GM23338 (cell line): ENCODE data around the gene PPFIBP2. TPM values are rescaled to one million over a fixed set of nuclear protein-coding genes. Genes with fewer than 3 reads are reported as not detected.

Source experiments
- EZH2 ChIP-seq: fragments of 200-600 bp; sonication (generic); IDR thresholded peaks from one replicate; pipeline ENCODE4 v1.8.0; 2017; ENCODE audit warnings: antibody characterized with exemption, mild to moderate bottlenecking, low read depth; ENCODE audit not compliant: unreplicated experiment
- EZH2phosphoT487 ChIP-seq: fragments of 200-600 bp; sonication (generic); IDR thresholded peaks from one replicate; pipeline ENCODE4 v1.8.1; 2018; ENCODE audit warnings: antibody characterized with exemption; ENCODE audit not compliant: unreplicated experiment
- NANOG ChIP-seq: IDR thresholded peaks from 2 replicates; pipeline ENCODE4 v1.6.1; 2016; ENCODE audit warnings: antibody characterized with exemption, borderline replicate concordance
- POLR2AphosphoS5 ChIP-seq: IDR thresholded peaks from 2 replicates; pipeline ENCODE4 v1.6.1; 2016; ENCODE audit warnings: antibody characterized with exemption, low read depth
- REST ChIP-seq: IDR thresholded peaks from one replicate; pipeline ENCODE4 v1.6.1; 2018; ENCODE audit warnings: antibody characterized with exemption; ENCODE audit not compliant: unreplicated experiment
- ZNF114 ChIP-seq: fragments of 250-450 bp; sonication (Bioruptor Pico); IDR thresholded peaks from 2 replicates; pipeline ENCODE4 v1.5.0; 2020; ENCODE audit warnings: mild to moderate bottlenecking, moderate library complexity
- ZNF331 ChIP-seq: fragments of 250-450 bp; sonication (Bioruptor Pico); IDR thresholded peaks from 2 replicates; pipeline ENCODE4 v1.5.0; 2020; ENCODE audit warnings: low read depth, mild to moderate bottlenecking, moderate library complexity
- ZNF462 ChIP-seq: fragments of 250-450 bp; sonication (Bioruptor Pico); IDR thresholded peaks from 2 replicates; pipeline ENCODE4 v1.5.0; 2020; ENCODE audit warnings: mild to moderate bottlenecking, moderate library complexity
- polyA plus RNA-seq: library from polyadenylated mRNA; unstranded; fragments of >200 nt; fragmentation: Nextera tagmentation; extraction: Ambion mirVana; gene quantifications from 2 replicates; pipeline ENCODE4 v1.2.1, GENCODE V29; 2016
- total RNA-seq: library from RNA; depleted of rRNA; stranded (reverse); fragments of >200 nt; shearing (Covaris generic); gene quantifications from 2 replicates; pipeline ENCODE4 v1.2.3, GENCODE V29; 2014
- TF ChIP-seq, protein P1 (sequence below): IDR thresholded peaks from 2 replicates; pipeline ENCODE4 v1.6.1; 2016; ENCODE audit warnings: antibody characterized with exemption

Gene PPFIBP2
- total and polyA plus RNA-seq, 2 experiments from 2014 or later: 7.1 to 14.8 TPM

GRCh38 chr11:7612661-7613393 lies 99.0 kb downstream of the PPFIBP2 start (continued):
- TF ChIP-seq ZNF462: no peak
- TF ChIP-seq NANOG: no peak
- TF ChIP-seq POLR2AphosphoS5: no peak
- TF ChIP-seq EZH2phosphoT487: no peak
- no peak for TF ChIP-seq EZH2
- no peak for TF ChIP-seq ZNF114 (CRISPR knock-in tag)
- TF ChIP-seq, protein P1, sequence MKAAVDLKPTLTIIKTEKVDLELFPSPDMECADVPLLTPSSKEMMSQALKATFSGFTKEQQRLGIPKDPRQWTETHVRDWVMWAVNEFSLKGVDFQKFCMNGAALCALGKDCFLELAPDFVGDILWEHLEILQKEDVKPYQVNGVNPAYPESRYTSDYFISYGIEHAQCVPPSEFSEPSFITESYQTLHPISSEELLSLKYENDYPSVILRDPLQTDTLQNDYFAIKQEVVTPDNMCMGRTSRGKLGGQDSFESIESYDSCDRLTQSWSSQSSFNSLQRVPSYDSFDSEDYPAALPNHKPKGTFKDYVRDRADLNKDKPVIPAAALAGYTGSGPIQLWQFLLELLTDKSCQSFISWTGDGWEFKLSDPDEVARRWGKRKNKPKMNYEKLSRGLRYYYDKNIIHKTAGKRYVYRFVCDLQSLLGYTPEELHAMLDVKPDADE: no peak
- TF ChIP-seq REST: no peak
- TF ChIP-seq ZNF331: no peak
